A549 (cell line): Measurements from ENCODE around the gene CFAP126. TPM values are rescaled to one million over a fixed set of nuclear protein-coding genes. Genes with fewer than 3 reads are reported as not detected.

ENCODE experiments used
- polyA plus RNA-seq, 4 experiments: library from polyadenylated mRNA; depleted of rRNA in 3 of 4; stranded (reverse); fragments of >200 nt; fragmentation: RNase III in 1 of 4; extraction: RNeasy Plus Mini Kit Qiagen cat#74134 plus additional on column Dnase treatment in 1 of 4; gene quantifications; 2 replicates in 3 of 4; 3 replicates in 1 of 4; pipeline ENCODE4 v1.2.3, GENCODE V29; 2011 to 2017
- small RNA-seq, 6 experiments: library from RNA; depleted of rRNA; stranded (forward); fragments of <200 nt; gene quantifications; one replicate each; pipeline ENCODE3, GENCODE V24; 2012

Gene CFAP126
- polyA plus RNA-seq, 2 of the 4 experiments (the other 2 are of a cell fraction): not detected

Small RNAs within 50 kb of the gene (small RNA-seq; reads per million reads assigned to genes)
- 0 reads per million in 6 experiments for gene AL592295.2
- 0 reads per million in 6 experiments for gene RNU6-481P

Other genes starting within 250 kb of the CFAP126 start
- 106 and 187 TPM in 2 replicates for gene PFDN2, start 249.8 kb downstream of the CFAP126 start, polyA plus RNA-seq (2011; rRNA removed)
- gene PFDN2, start 249.8 kb downstream of the CFAP126 start, polyA plus RNA-seq (2017; fragmentation: RNase III; extraction: RNeasy Plus Mini Kit Qiagen cat#74134 plus additional on column Dnase treatment): 179 to 203 TPM (median 187 TPM) in 3 replicates
- 29.9 and 38.6 TPM in 2 replicates for gene NIT1, start 249.8 kb downstream of the CFAP126 start, polyA plus RNA-seq (2011; rRNA removed)
- gene NIT1, start 249.8 kb downstream of the CFAP126 start, polyA plus RNA-seq (2017; fragmentation: RNase III; extraction: RNeasy Plus Mini Kit Qiagen cat#74134 plus additional on column Dnase treatment): 44.5 to 49.4 TPM (median 45.8 TPM) in 3 replicates
- gene DEDD, start 235.2 kb downstream of the CFAP126 start, polyA plus RNA-seq (2011; rRNA removed): 35.9 and 38.4 TPM in 2 replicates
- 20.5 to 25.9 TPM (median 25.3 TPM) in 3 replicates for gene DEDD, start 235.2 kb downstream of the CFAP126 start, polyA plus RNA-seq (2017; fragmentation: RNase III; extraction: RNeasy Plus Mini Kit Qiagen cat#74134 plus additional on column Dnase treatment)
- gene UFC1, start 213.9 kb downstream of the CFAP126 start, polyA plus RNA-seq (2011; rRNA removed): 110 and 115 TPM in 2 replicates
- gene UFC1, start 213.9 kb downstream of the CFAP126 start, polyA plus RNA-seq (2017; fragmentation: RNase III; extraction: RNeasy Plus Mini Kit Qiagen cat#74134 plus additional on column Dnase treatment): 149 to 153 TPM (median 150 TPM) in 3 replicates
- 22.6 and 26.3 TPM in 2 replicates for gene USP21, start 208.4 kb downstream of the CFAP126 start, polyA plus RNA-seq (2011; rRNA removed)
- 21.8 to 23.8 TPM (median 23.6 TPM) in 3 replicates for gene USP21, start 208.4 kb downstream of the CFAP126 start, polyA plus RNA-seq (2017; fragmentation: RNase III; extraction: RNeasy Plus Mini Kit Qiagen cat#74134 plus additional on column Dnase treatment)
- gene PPOX, start 201.4 kb downstream of the CFAP126 start, polyA plus RNA-seq (2011; rRNA removed): 13.8 and 16.4 TPM in 2 replicates
- 13.5 to 16.1 TPM (median 14.1 TPM) in 3 replicates for gene PPOX, start 201.4 kb downstream of the CFAP126 start, polyA plus RNA-seq (2017; fragmentation: RNase III; extraction: RNeasy Plus Mini Kit Qiagen cat#74134 plus additional on column Dnase treatment)
- 25.3 and 31.4 TPM in 2 replicates for gene B4GALT3, start 190.4 kb downstream of the CFAP126 start, polyA plus RNA-seq (2011; rRNA removed)
- gene B4GALT3, start 190.4 kb downstream of the CFAP126 start, polyA plus RNA-seq (2017; fragmentation: RNase III; extraction: RNeasy Plus Mini Kit Qiagen cat#74134 plus additional on column Dnase treatment): 23.3 to 26.7 TPM (median 25.5 TPM) in 3 replicates
- gene ADAMTS4, start 168.8 kb downstream of the CFAP126 start, polyA plus RNA-seq (2011; rRNA removed): not detected in 2 replicates
- 0.01 TPM in 1 of 3 replicates, not detected in the others for gene ADAMTS4, start 168.8 kb downstream of the CFAP126 start, polyA plus RNA-seq (2017; fragmentation: RNase III; extraction: RNeasy Plus Mini Kit Qiagen cat#74134 plus additional on column Dnase treatment)
- gene NDUFS2, start 165.5 kb downstream of the CFAP126 start, polyA plus RNA-seq (2011; rRNA removed): 125 and 144 TPM in 2 replicates
- 142 to 145 TPM (median 142 TPM) in 3 replicates for gene NDUFS2, start 165.5 kb downstream of the CFAP126 start, polyA plus RNA-seq (2017; fragmentation: RNase III; extraction: RNeasy Plus Mini Kit Qiagen cat#74134 plus additional on column Dnase treatment)
- gene FCER1G, start 152.6 kb downstream of the CFAP126 start, polyA plus RNA-seq (2011; rRNA removed): 0.40 and 0.83 TPM in 2 replicates
- 0.25 TPM in 1 of 3 replicates, not detected in the others for gene FCER1G, start 152.6 kb downstream of the CFAP126 start, polyA plus RNA-seq (2017; fragmentation: RNase III; extraction: RNeasy Plus Mini Kit Qiagen cat#74134 plus additional on column Dnase treatment)
- gene APOA2, start 144.2 kb downstream of the CFAP126 start, polyA plus RNA-seq (2011; rRNA removed): not detected in 2 replicates
- not detected in 3 replicates for gene APOA2, start 144.2 kb downstream of the CFAP126 start, polyA plus RNA-seq (2017; fragmentation: RNase III; extraction: RNeasy Plus Mini Kit Qiagen cat#74134 plus additional on column Dnase treatment)
- gene TOMM40L, start 141.8 kb downstream of the CFAP126 start, polyA plus RNA-seq (2011; rRNA removed): 6.3 and 7.0 TPM in 2 replicates
- 9.1 to 11.0 TPM (median 10.2 TPM) in 3 replicates for gene TOMM40L, start 141.8 kb downstream of the CFAP126 start, polyA plus RNA-seq (2017; fragmentation: RNase III; extraction: RNeasy Plus Mini Kit Qiagen cat#74134 plus additional on column Dnase treatment)
- not detected in 2 replicates for gene NR1I3, start 129.7 kb downstream of the CFAP126 start, polyA plus RNA-seq (2011; rRNA removed)
- not detected in 3 replicates for gene NR1I3, start 129.7 kb downstream of the CFAP126 start, polyA plus RNA-seq (2017; fragmentation: RNase III; extraction: RNeasy Plus Mini Kit Qiagen cat#74134 plus additional on column Dnase treatment)
- not detected in 2 replicates for gene PCP4L1, start 109.1 kb downstream of the CFAP126 start, polyA plus RNA-seq (2011; rRNA removed)
- not detected in 3 replicates for gene PCP4L1, start 109.1 kb downstream of the CFAP126 start, polyA plus RNA-seq (2017; fragmentation: RNase III; extraction: RNeasy Plus Mini Kit Qiagen cat#74134 plus additional on column Dnase treatment)
- gene MPZ, start 57.9 kb downstream of the CFAP126 start, polyA plus RNA-seq (2011; rRNA removed): 0.57 and 0.83 TPM in 2 replicates
- 0.17 to 0.45 TPM (median 0.25 TPM) in 3 replicates for gene MPZ, start 57.9 kb downstream of the CFAP126 start, polyA plus RNA-seq (2017; fragmentation: RNase III; extraction: RNeasy Plus Mini Kit Qiagen cat#74134 plus additional on column Dnase treatment)
- gene SDHC, start 53.5 kb downstream of the CFAP126 start, polyA plus RNA-seq (2011; rRNA removed): 296 and 353 TPM in 2 replicates
- gene SDHC, start 53.5 kb downstream of the CFAP126 start, polyA plus RNA-seq (2017; fragmentation: RNase III; extraction: RNeasy Plus Mini Kit Qiagen cat#74134 plus additional on column Dnase treatment): 302 to 325 TPM (median 323 TPM) in 3 replicates
- gene FCGR2A, start 137.6 kb upstream of the CFAP126 start, polyA plus RNA-seq (2011; rRNA removed): 0.12 and 0.13 TPM in 2 replicates
- not detected in 3 replicates for gene FCGR2A, start 137.6 kb upstream of the CFAP126 start, polyA plus RNA-seq (2017; fragmentation: RNase III; extraction: RNeasy Plus Mini Kit Qiagen cat#74134 plus additional on column Dnase treatment)
- gene HSPA6, start 156.7 kb upstream of the CFAP126 start, polyA plus RNA-seq (2011; rRNA removed): 0.22 and 0.58 TPM in 2 replicates
- 0.26 to 0.50 TPM (median 0.50 TPM) in 3 replicates for gene HSPA6, start 156.7 kb upstream of the CFAP126 start, polyA plus RNA-seq (2017; fragmentation: RNase III; extraction: RNeasy Plus Mini Kit Qiagen cat#74134 plus additional on column Dnase treatment)
- gene FCGR3A, start 181.9 kb upstream of the CFAP126 start, polyA plus RNA-seq (2011; rRNA removed): not detected in 2 replicates
- not detected in 3 replicates for gene FCGR3A, start 181.9 kb upstream of the CFAP126 start, polyA plus RNA-seq (2017; fragmentation: RNase III; extraction: RNeasy Plus Mini Kit Qiagen cat#74134 plus additional on column Dnase treatment)